ENCODE measurements around the gene PBX4. TPM values are rescaled to one million over a fixed set of nuclear protein-coding genes. Genes with fewer than 3 reads are reported as not detected.

Gene PBX4
- total RNA-seq, 1 experiment from 2014 or later: 0.57 TPM

Other genes starting within 250 kb of the PBX4 start
- 28.2 and 31.3 TPM in 2 replicates for gene GATAD2A, start 213.0 kb downstream of the PBX4 start, total RNA-seq (2014; rRNA removed; shearing (Covaris generic))
- gene TSSK6, start 103.1 kb downstream of the PBX4 start, total RNA-seq (2014; rRNA removed; shearing (Covaris generic)): 2.2 and 3.2 TPM in 2 replicates
- gene NDUFA13, start 102.5 kb downstream of the PBX4 start, total RNA-seq (2014; rRNA removed; shearing (Covaris generic)): 134 and 136 TPM in 2 replicates
- gene YJEFN3, start 89.8 kb downstream of the PBX4 start, total RNA-seq (2014; rRNA removed; shearing (Covaris generic)): 1.3 and 2.5 TPM in 2 replicates
- 0.02 and 0.12 TPM in 2 replicates for gene CILP2, start 80.4 kb downstream of the PBX4 start, total RNA-seq (2014; rRNA removed; shearing (Covaris generic))
- gene LPAR2, start 9.5 kb upstream of the PBX4 start, total RNA-seq (2014; rRNA removed; shearing (Covaris generic)): 1.5 and 2.5 TPM in 2 replicates
- gene GMIP, start 25.0 kb upstream of the PBX4 start, total RNA-seq (2014; rRNA removed; shearing (Covaris generic)): 2.2 and 4.4 TPM in 2 replicates
- gene ATP13A1, start 45.0 kb upstream of the PBX4 start, total RNA-seq (2014; rRNA removed; shearing (Covaris generic)): 27.9 and 29.9 TPM in 2 replicates
- 6.6 and 7.0 TPM in 2 replicates for gene ZNF101, start 50.2 kb upstream of the PBX4 start, total RNA-seq (2014; rRNA removed; shearing (Covaris generic))
- 5.5 and 6.0 TPM in 2 replicates for gene ZNF14, start 114.4 kb upstream of the PBX4 start, total RNA-seq (2014; rRNA removed; shearing (Covaris generic))
- 1.4 and 2.3 TPM in 2 replicates for gene ZNF506, start 203.1 kb upstream of the PBX4 start, total RNA-seq (2014; rRNA removed; shearing (Covaris generic))
- gene ZNF253, start 247.2 kb upstream of the PBX4 start, total RNA-seq (2014; rRNA removed; shearing (Covaris generic)): 1.5 and 2.4 TPM in 2 replicates

All from NCI-H460 (cell line).